Naive thymus-derived CD8-positive, alpha-beta T cell (primary cell): ENCODE measurements around the gene TNFSF13. TPM values are rescaled to one million over a fixed set of nuclear protein-coding genes. Genes with fewer than 3 reads are reported as not detected.

Experiments
- ATAC-seq, 2 donors: fragments of 150-1000 bp; cut with Tn5 transposase in 1 of 2; sonication (Bioruptor Pico), chemical (Tn5 transposase) in 1 of 2; 1 replicate in 1 of 2; 2 replicates in 1 of 2; pipeline ENCODE4 v1.10.0; 2021; ENCODE audit warnings: mild to moderate bottlenecking in 2 of 2, moderate library complexity in 2 of 2
- POLR2A ChIA-PET: fragments of 350-600 bp; sonication (Branson Sonifier 250); formaldehyde crosslinking; loops from one replicate; lab custom pipeline; 2021; ENCODE audit warnings: antibody characterized with exemption; lab: Charles Lee
- DNase-seq, 10 donors: peaks; one replicate each; pipeline versions ENCODE4 v3.0.0 to v3.0.0-alpha.2; 2020 to 2022
- H3K27ac Mint-ChIP-seq, 10 donors: one replicate each; pipeline ENCODE4 v1.8.0; 2020 to 2022; ENCODE audit warnings: mild to moderate bottlenecking in 10 of 10, mixed read lengths in 10 of 10, moderate library complexity in 4 of 10, inconsistent platforms in 1 of 10
- H3K27me3 Mint-ChIP-seq, 5 donors: one replicate each; pipeline ENCODE4 v1.8.0; 2021 to 2022; ENCODE audit warnings: mixed read lengths in 5 of 5
- H3K36me3 Mint-ChIP-seq, 3 donors: one replicate each; pipeline ENCODE4 v1.8.0; 2020 to 2022; ENCODE audit warnings: mixed read lengths in 3 of 3, mild to moderate bottlenecking in 2 of 3, inconsistent platforms in 1 of 3
- H3K4me1 Mint-ChIP-seq, 4 donors: one replicate each; pipeline ENCODE4 v1.8.0; 2021 to 2022; ENCODE audit warnings: mixed read lengths in 4 of 4
- H3K4me3 Mint-ChIP-seq, 10 donors: one replicate each; pipeline ENCODE4 v1.8.0; 2020 to 2022; ENCODE audit warnings: mild to moderate bottlenecking in 10 of 10, mixed read lengths in 10 of 10, moderate library complexity in 6 of 10, inconsistent platforms in 1 of 10
- H3K9me3 Mint-ChIP-seq, 9 donors: one replicate each; pipeline ENCODE4 v1.8.0; 2020 to 2022; ENCODE audit warnings: mixed read lengths in 9 of 9, mild to moderate bottlenecking in 3 of 9, inconsistent platforms in 1 of 9, moderate library complexity in 1 of 9
- polyA plus RNA-seq, 3 donors: library from polyadenylated mRNA; unstranded; fragments of 300-500 nt; fragmentation: Illumina TruSeq; gene quantifications; one replicate each; pipeline ENCODE4 v1.2.3, GENCODE V29; 2021
- total RNA-seq, 8 experiments: library from RNA in 2 of 8; stranded (reverse) in 2 of 8; gene quantifications; one replicate each; pipeline ENCODE4 v1.2.3 and lab custom pipeline; 2021 to 2026

Gene TNFSF13
- total and polyA plus RNA-seq, 5 experiments from 2014 or later = 1.2 to 3.7 (median 2.9) TPM

DNA sequence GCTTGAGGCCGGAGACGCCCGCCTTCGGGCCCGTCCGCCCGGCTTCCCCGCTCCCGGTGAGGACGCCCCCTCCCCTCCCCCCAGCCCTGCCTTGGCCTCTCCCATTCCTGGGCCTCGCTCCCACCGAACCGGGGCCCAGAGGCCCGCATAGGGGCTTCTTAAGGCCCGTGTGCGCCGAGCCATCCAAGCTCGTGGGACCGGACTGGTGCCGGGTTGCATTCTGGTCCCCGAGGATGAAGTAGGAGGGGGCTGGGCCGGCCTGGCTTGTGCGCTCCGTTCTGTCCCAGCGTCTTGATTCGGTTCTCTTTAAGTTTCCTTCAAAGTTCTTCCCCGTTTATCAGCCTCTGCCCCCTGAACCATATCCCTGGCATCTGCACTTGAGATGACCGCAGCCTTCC lies 3.7 kb downstream of the TNFSF13 start:
- POLR2A ChIA-PET = interaction anchor here (1.1 to 3.9 kb wide), 11 partner anchors 10 to 126 kb away, joined by 3 to 37 read pairs (median 13); partner anchors contain the start of genes CD68, FXR2, MPDU1 and TMEM102
- no peaks in the 10 kb centered on the region for H3K9me3 Mint-ChIP-seq
- peaks cover 0 to 33% (median 7%) of the 10 kb centered on the region in 3 donors for H3K36me3 Mint-ChIP-seq
- H3K27ac Mint-ChIP-seq = peak overlapping the region; percentile 72 to 97 (median 90)
- peak overlapping the region; percentile 81 to 98 (median 90) for H3K4me3 Mint-ChIP-seq
- H3K27me3 Mint-ChIP-seq = no peaks in the 10 kb centered on the region
- DNase-seq (no peak), ATAC-seq (peak in 1 of 2 donors; percentile 5)
- peaks cover 28 to 54% (median 48%) of the 10 kb centered on the region in 4 donors for H3K4me1 Mint-ChIP-seq

DNA sequence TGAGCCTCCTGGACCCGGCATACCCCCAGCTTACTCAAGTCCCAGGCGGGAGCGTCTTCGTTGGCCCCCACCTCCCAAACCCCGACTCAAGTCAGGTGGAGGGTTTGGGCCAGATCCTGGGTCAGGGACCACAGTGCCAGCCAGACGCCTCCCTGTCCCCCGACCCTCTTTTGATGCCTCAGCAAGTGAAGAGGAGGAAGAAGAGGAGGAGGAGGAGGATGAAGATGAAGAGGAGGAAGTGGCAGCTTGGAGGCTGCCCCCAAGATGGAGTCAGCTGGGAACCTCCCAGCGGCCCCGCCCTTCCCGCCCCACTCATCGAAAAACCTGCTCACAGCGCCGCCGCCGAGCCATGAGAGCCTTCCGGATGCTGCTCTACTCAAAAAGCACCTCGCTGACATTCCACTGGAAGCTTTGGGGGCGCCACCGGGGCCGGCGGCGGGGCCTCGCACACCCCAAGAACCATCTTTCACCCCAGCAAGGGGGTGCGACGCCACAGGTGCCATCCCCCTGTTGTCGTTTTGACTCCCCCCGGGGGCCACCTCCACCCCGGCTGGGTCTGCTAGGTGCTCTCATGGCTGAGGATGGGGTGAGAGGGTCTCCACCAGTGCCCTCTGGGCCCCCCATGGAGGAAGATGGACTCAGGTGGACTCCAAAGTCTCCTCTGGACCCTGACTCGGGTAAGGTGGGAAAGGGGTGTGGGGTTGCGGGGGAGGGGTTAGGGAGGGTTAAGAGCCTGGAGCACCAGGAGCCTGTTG lies 4.7 kb downstream of the TNFSF13 start:
- Mint-ChIP-seq H3K36me3 (peaks cover 0 to 39% (median 7%) of the 10 kb centered on the region in 3 donors), H3K4me1 (peaks cover 28 to 50% (median 43%) of the 10 kb centered on the region in 4 donors), H3K27me3 (no peaks in the 10 kb centered on the region), H3K4me3 (peak overlapping the region; percentile 81 to 98 (median 88)), H3K9me3 (no peaks in the 10 kb centered on the region), H3K27ac (peak overlapping the region in 6 of 10 donors; percentile 56 to 92 (median 84))
- ATAC-seq (no peak), DNase-seq (no peak)
- POLR2A ChIA-PET = interaction anchor here (1.4 to 3.9 kb wide), 3 partner anchors 20 to 128 kb away, joined by 3 to 33 read pairs (median 14); partner anchors contain the start of genes MPDU1, TMEM102, TP53 and WRAP53

DNA sequence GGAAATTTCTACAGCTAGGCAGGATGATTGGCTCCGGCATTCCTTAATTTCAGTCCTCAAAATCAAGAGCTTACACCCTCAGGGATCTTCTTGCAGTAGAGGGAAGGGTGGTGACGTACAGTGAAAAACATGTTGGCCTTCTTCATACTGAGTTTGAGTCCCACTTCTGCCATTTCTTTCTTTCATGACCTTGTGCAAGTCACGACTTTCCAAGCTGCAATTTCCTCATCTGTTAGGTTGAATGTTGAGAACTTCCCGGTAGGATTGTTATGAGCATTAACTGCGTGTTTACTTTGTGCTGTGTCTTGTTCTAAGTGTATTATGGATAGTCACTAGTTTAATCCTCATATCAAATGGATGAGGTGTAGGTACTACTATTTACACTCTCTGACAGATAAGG lies 11.0 kb downstream of the TNFSF13 start:
- H3K9me3 Mint-ChIP-seq = peaks cover 0 to 1% (median 0%) of the 10 kb centered on the region in 9 donors
- no peak for ATAC-seq
- H3K4me1 Mint-ChIP-seq = peaks cover 18 to 26% (median 23%) of the 10 kb centered on the region in 4 donors
- H3K27ac Mint-ChIP-seq = peak overlapping the region in 3 of 10 donors; percentile 0 to 39 (median 33)
- POLR2A ChIA-PET = interaction anchor here (0.6 to 7.4 kb wide), 7 partner anchors 13 to 117 kb away, joined by 3 to 129 read pairs (median 4); partner anchors contain the start of genes MPDU1, TP53 and WRAP53
- no peaks in the 10 kb centered on the region for H3K27me3 Mint-ChIP-seq
- H3K36me3 Mint-ChIP-seq = peaks cover 4 to 76% (median 17%) of the 10 kb centered on the region in 3 donors
- peak overlapping the region in 1 of 10 donors; percentile 3 for H3K4me3 Mint-ChIP-seq
- DNase-seq = no peak

DNA sequence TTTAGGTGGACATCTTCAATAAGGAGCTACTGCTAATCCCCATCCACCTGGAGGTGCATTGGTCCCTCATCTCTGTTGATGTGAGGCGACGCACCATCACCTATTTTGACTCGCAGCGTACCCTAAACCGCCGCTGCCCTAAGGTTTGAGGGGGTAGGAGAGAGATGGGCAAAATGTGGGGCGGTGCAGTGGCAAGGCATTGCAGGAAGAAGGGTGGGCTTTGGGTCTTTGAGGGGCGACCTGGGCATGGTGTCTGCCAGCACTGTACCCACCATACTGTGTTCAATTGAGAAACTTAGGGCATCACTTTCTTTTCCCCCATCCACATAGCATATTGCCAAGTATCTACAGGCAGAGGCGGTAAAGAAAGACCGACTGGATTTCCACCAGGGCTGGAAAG lies 11.8 kb downstream of the TNFSF13 start:
- Mint-ChIP-seq H3K27ac (peak overlapping the region in 8 of 10 donors; percentile 29 to 84 (median 62)), H3K36me3 (peaks cover 4 to 76% (median 23%) of the 10 kb centered on the region in 3 donors), H3K9me3 (peaks cover 0 to 1% (median 0%) of the 10 kb centered on the region in 9 donors), H3K4me1 (peaks cover 18 to 34% (median 31%) of the 10 kb centered on the region in 4 donors), H3K4me3 (peak overlapping the region in 2 of 10 donors; percentile 10 to 26), H3K27me3 (no peaks in the 10 kb centered on the region)
- ATAC-seq (no peak), DNase-seq (no peak)
- POLR2A ChIA-PET = interaction anchor here (0.6 to 7.4 kb wide), 5 partner anchors 13 to 116 kb away, joined by 4 to 129 read pairs (median 4); partner anchors contain the start of genes MPDU1, TP53 and WRAP53

DNA sequence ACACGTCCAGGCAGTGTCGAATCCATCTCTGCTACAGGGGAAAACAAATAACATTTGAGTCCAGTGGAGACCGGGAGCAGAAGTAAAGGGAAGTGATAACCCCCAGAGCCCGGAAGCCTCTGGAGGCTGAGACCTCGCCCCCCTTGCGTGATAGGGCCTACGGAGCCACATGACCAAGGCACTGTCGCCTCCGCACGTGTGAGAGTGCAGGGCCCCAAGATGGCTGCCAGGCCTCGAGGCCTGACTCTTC lies 13.7 kb downstream of the TNFSF13 start:
- H3K4me3 Mint-ChIP-seq = peak overlapping the region; percentile 91 to 100 (median 98)
- H3K27me3 Mint-ChIP-seq = no peaks in the 10 kb centered on the region
- H3K4me1 Mint-ChIP-seq = peaks cover 21 to 50% (median 43%) of the 10 kb centered on the region in 4 donors
- POLR2A ChIA-PET = interaction anchor here (0.7 to 7.4 kb wide), 13 partner anchors 11 to 267 kb away, joined by 3 to 129 read pairs (median 7); partner anchors contain the start of genes ACAP1, FXR2, MPDU1 and POLR2A
- DNase-seq (no peak), ATAC-seq (peak in 1 of 2 donors; percentile 83)
- H3K36me3 Mint-ChIP-seq = peaks cover 4 to 77% (median 34%) of the 10 kb centered on the region in 3 donors
- peak overlapping the region; percentile 95 to 100 (median 99) for H3K27ac Mint-ChIP-seq
- H3K9me3 Mint-ChIP-seq = peaks cover 0 to 1% (median 0%) of the 10 kb centered on the region in 9 donors

DNA sequence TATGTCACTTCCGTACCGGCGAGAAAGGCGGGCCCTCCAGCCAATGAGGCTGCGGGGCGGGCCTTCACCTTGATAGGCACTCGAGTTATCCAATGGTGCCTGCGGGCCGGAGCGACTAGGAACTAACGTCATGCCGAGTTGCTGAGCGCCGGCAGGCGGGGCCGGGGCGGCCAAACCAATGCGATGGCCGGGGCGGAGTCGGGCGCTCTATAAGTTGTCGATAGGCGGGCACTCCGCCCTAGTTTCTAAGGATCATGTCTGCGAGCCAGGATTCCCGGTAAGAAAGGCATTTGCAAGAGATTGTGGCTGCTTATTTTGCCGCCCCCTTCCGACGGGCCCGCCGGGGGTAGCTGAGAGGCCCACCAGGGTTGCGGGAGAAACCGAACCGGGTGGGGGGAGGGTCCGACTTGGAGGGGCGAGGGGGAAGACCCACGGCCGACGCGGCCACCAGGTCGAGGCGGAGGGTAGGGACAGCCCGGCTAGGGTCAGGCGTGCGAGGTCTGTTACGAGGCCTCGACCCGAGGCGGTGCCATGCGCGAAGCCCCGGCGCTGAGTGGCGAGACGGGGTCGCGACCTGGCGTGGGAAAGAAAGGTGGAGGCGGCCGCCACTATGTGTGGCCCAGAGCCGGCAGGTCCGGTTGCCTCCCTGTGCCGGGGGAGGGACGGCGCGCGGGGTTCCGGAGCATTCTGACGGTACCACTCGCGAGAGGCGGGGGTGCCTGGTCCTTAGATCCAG lies 14.2 kb downstream of the TNFSF13 start:
- POLR2A ChIA-PET = interaction anchor here (0.6 to 7.4 kb wide), 21 partner anchors 10 to 342 kb away, joined by 3 to 129 read pairs (median 6); partner anchors contain the start of genes ACAP1, FXR2, MPDU1 and NEURL4
- Mint-ChIP-seq H3K27ac (peak overlapping the region; percentile 95 to 100 (median 99)), H3K4me1 (peaks cover 19 to 51% (median 44%) of the 10 kb centered on the region in 4 donors), H3K36me3 (peaks cover 4 to 77% (median 37%) of the 10 kb centered on the region in 3 donors), H3K27me3 (no peaks in the 10 kb centered on the region), H3K4me3 (peak overlapping the region; percentile 91 to 100 (median 98)), H3K9me3 (peaks cover 0 to 1% (median 0%) of the 10 kb centered on the region in 9 donors)
- ATAC-seq = peak; percentile 12 to 85
- DNase-seq = peak; percentile 97 to 100 (median 100)

DNA sequence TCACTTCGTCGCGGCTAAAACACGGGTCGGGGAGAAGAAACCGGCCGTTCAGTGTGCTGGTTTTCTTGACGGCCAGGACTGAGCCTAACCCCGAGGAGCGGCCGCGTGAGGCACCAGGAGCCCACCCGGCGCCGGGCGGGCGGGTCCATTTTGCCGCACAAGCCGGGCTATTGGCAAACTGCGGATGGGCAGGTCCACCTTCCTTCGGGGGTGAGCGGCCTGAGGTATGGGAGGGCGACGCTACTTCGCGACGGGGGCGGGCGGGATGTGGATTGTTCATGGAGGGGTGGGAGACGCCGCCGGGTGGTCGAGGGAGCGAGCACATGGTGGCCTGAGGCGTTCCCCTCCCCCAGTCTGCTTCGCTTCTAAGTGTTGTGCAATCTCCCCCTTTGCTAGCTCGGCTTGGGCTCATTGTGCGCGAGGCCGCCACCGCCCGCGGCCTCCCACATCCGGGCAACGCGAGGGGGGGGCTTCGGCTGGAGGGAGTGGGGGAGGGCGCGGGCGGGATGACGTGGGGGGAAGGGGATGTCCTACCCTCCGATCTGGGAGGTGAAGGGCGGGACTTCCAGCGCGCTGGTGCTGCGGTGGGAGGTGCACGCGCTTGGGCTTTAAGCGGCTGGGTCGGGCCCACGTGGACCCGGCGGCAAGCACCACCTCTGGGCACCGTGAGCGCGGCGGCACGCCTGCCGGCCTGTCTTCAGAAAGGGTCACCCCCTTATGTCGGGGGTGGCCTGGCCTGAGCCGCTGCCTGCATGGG lies 15.0 kb downstream of the TNFSF13 start:
- H3K4me1 Mint-ChIP-seq = peaks cover 22 to 58% (median 50%) of the 10 kb centered on the region in 4 donors
- ATAC-seq (peak; percentile 47 to 51), DNase-seq (peak; percentile 86 to 96 (median 89))
- peak overlapping the region; percentile 91 to 100 (median 98) for H3K4me3 Mint-ChIP-seq
- H3K27me3 Mint-ChIP-seq = no peaks in the 10 kb centered on the region
- POLR2A ChIA-PET = interaction anchor here (0.6 to 7.4 kb wide), 22 partner anchors 9 to 342 kb away, joined by 3 to 129 read pairs (median 6); partner anchors contain the start of genes ACAP1, FXR2, MPDU1 and NEURL4
- H3K36me3 Mint-ChIP-seq = peaks cover 4 to 84% (median 43%) of the 10 kb centered on the region in 3 donors
- peak overlapping the region; percentile 95 to 100 (median 99) for H3K27ac Mint-ChIP-seq
- peaks cover 0 to 1% (median 0%) of the 10 kb centered on the region in 9 donors for H3K9me3 Mint-ChIP-seq

DNA sequence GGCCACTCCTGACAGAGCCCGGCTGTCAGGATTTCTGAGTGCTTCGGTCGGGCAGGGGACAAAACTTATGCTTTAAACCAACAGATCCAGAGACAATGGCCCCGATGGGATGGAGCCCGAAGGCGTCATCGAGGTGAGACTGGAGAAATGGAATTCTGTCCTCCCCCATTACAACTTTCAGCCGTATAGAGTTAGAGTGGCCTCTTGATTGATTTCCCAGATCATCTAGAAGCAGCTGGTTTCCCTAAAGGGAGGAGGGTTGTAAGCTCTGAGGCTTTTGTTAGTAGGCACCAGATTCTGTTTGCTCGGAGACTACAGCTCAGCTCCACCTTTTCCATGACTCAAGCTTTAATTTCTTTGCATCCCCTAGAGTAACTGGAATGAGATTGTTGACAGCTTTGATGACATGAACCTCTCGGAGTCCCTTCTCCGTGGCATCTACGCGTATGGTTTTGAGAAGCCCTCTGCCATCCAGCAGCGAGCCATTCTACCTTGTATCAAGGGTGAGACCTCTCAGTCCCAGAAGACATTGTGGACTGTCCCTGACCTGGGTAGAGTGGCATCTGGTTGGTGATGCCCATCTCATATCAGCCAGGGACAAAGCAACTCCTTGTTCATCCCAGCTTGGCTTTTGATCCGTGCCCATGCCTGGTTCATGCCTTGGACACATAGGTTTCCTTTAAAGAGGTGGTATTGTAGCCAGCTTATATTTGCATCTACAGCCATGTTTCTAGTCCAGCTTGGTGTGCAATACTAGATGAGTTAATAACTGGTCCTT lies 15.8 kb downstream of the TNFSF13 start:
- peaks cover 0 to 1% (median 0%) of the 10 kb centered on the region in 9 donors for H3K9me3 Mint-ChIP-seq
- H3K4me3 Mint-ChIP-seq = peak overlapping the region; percentile 91 to 100 (median 98)
- POLR2A ChIA-PET = interaction anchor here (0.5 to 7.4 kb wide), 22 partner anchors 9 to 394 kb away, joined by 3 to 129 read pairs (median 6); partner anchors contain the start of genes ACAP1, FXR2, MPDU1 and NEURL4
- DNase-seq = no peak
- H3K27me3 Mint-ChIP-seq = no peaks in the 10 kb centered on the region
- ATAC-seq = no peak
- peaks cover 4 to 85% (median 37%) of the 10 kb centered on the region in 3 donors for H3K36me3 Mint-ChIP-seq
- H3K27ac Mint-ChIP-seq = peak overlapping the region; percentile 37 to 100 (median 99)
- H3K4me1 Mint-ChIP-seq = peaks cover 26 to 66% (median 58%) of the 10 kb centered on the region in 4 donors

DNA sequence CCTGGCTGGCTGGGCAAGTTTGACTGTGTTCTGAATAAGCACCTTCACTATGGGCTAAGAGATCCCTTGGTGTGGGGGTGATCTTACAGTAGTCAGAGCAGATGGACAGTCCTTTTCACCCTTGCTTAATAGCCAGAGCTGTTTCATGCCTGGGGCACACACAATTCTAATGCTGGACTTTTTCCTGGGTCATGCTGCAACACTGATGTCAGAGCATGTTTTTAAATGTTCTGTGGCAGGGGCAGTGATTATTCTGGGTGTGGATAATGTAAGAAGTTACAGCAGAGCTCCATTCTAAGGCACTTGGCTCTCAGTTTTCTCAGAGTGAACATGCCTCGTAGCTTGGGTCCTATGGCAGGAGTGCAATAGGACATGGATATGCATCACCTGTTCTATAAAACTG lies 16.9 kb downstream of the TNFSF13 start:
- peaks cover 33 to 77% (median 69%) of the 10 kb centered on the region in 4 donors for H3K4me1 Mint-ChIP-seq
- peaks cover 0 to 1% (median 0%) of the 10 kb centered on the region in 9 donors for H3K9me3 Mint-ChIP-seq
- H3K4me3 Mint-ChIP-seq = peak overlapping the region in 7 of 10 donors; percentile 39 to 100 (median 94)
- no peaks in the 10 kb centered on the region for H3K27me3 Mint-ChIP-seq
- peak overlapping the region in 6 of 10 donors; percentile 48 to 100 (median 92) for H3K27ac Mint-ChIP-seq
- no peak for ATAC-seq
- no peak for DNase-seq
- POLR2A ChIA-PET = interaction anchor here (0.7 to 7.4 kb wide), 13 partner anchors 8 to 239 kb away, joined by 3 to 129 read pairs (median 4); partner anchors contain the start of genes ACAP1, FXR2, MPDU1 and POLR2A
- peaks cover 4 to 75% (median 37%) of the 10 kb centered on the region in 3 donors for H3K36me3 Mint-ChIP-seq

DNA sequence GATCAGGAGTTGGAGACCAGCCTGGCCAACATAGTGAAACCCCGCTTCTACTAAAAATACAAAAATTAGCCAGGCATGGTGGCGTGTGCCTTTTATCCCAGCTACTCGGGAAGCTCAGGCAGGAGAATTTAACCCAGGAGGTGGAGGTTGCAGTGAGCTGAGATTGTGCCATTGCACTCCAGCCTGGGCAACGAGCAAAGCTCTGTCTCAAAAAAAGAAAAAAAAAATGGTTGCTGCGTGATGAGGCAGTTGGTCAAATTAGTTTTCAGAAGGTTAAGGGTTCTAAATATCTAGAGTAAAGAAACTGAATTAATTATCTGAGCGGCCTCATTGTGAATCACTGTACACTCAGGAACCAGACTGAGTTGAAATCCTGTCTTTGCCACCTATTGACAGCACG lies 17.4 kb downstream of the TNFSF13 start:
- H3K4me3 Mint-ChIP-seq = peak overlapping the region in 8 of 10 donors; percentile 8 to 100 (median 56)
- peaks cover 0 to 1% (median 0%) of the 10 kb centered on the region in 9 donors for H3K9me3 Mint-ChIP-seq
- DNase-seq = no peak
- H3K27ac Mint-ChIP-seq = peak overlapping the region in 6 of 10 donors; percentile 55 to 100 (median 64)
- peaks cover 4 to 73% (median 37%) of the 10 kb centered on the region in 3 donors for H3K36me3 Mint-ChIP-seq
- no peak for ATAC-seq
- H3K27me3 Mint-ChIP-seq = no peaks in the 10 kb centered on the region
- H3K4me1 Mint-ChIP-seq = peaks cover 38 to 82% (median 73%) of the 10 kb centered on the region in 4 donors
- POLR2A ChIA-PET = interaction anchor here (0.7 to 7.4 kb wide), 12 partner anchors 7 to 240 kb away, joined by 3 to 129 read pairs (median 5); partner anchors contain the start of genes ACAP1, FXR2, MPDU1 and POLR2A
